Retinal pigment epithelial cell (primary cell): ENCODE data around the gene TUBA3E.
"Not testable (repeated sequence)": the region's sequence is repeated elsewhere in the genome, so short reads cannot be mapped to it uniquely, and the experiment has no call there.

Experiments used
- DNase-seq: peaks from one replicate; pipeline ENCODE4 v3.0.0-alpha.2; 2010; ENCODE audit warnings: low read depth
- H3K4me3 ChIP-seq: 2 replicates; pipeline ENCODE4 v1.5.1; 2011; ENCODE audit warnings: mild to moderate bottlenecking, low read length, control low read depth, moderate library complexity
- CTCF ChIP-seq: conservative IDR thresholded peaks from 2 replicates; pipeline ENCODE4 v1.5.1; 2011; ENCODE audit warnings: low read depth, low read length, control low read depth, inconsistent platforms

Gene TUBA3E

GRCh38 chr2:130154773-130155765 lies 43.2 kb downstream of the TUBA3E start:
- no peak for DNase-seq
- TF ChIP-seq CTCF = no peak
- H3K4me3 ChIP-seq = no peak overlapping the region

- H3K4me3 ChIP-seq, DNase-seq: not testable (repeated sequence)
These were observed 43.8 kb downstream of the TUBA3E start for GRCh38 chr2:130154423-130154770.

- DNase-seq, H3K4me3 ChIP-seq: not testable (repeated sequence)
These were observed 44.4 kb downstream of the TUBA3E start for GRCh38 chr2:130153721-130154422.

GRCh38 chr2:130152816-130153595 lies 45.2 kb downstream of the TUBA3E start:
- no peak for TF ChIP-seq CTCF
- no peak for DNase-seq
- H3K4me3 ChIP-seq = no peak overlapping the region

GRCh38 chr2:130152136-130152815 lies 46.0 kb downstream of the TUBA3E start:
- not testable (repeated sequence) for DNase-seq, H3K4me3 ChIP-seq

GRCh38 chr2:130151145-130151512 lies 47.1 kb downstream of the TUBA3E start:
- not testable (repeated sequence) for H3K4me3 ChIP-seq, DNase-seq

GRCh38 chr2:130150181-130151144 lies 47.8 kb downstream of the TUBA3E start:
- TF ChIP-seq CTCF = no peak
- no peak overlapping the region for H3K4me3 ChIP-seq
- DNase-seq = no peak

GRCh38 chr2:130148515-130148914 lies 49.7 kb downstream of the TUBA3E start:
- DNase-seq, H3K4me3 ChIP-seq: not testable (repeated sequence)

GRCh38 chr2:130145006-130145414 lies 53.2 kb downstream of the TUBA3E start, which contains the start of gene CCDC74B:
CCDC74B (minus strand) TSS chr2:130145112; CDS start chr2:130144996, 116 bp downstream.
- H3K4me3 ChIP-seq = peak within 1 kb of the TSS; percentile 45
- peak; percentile 6 for DNase-seq

- peak overlapping the region; percentile 35 for H3K4me3 ChIP-seq
These were observed 54.8 kb downstream of the TUBA3E start for GRCh38 chr2:130143266-130144039.

GRCh38 chr2:130142396-130143265 lies 55.6 kb downstream of the TUBA3E start:
- not testable (repeated sequence) for H3K4me3 ChIP-seq, DNase-seq

More at GRCh38 chr2:130143266-130144039, 54.8 kb downstream of the TUBA3E start:
- DNase-seq = not testable (repeated sequence)
